Activated naive CD8-positive, alpha-beta T cell treated with anti-CD3 and anti-CD28 coated beads, Interleukin-2, amount 10 ng/mL, durations not matched to agents 7 days and 5 days (primary cell): ENCODE results near the gene RIPOR2. TPM values are rescaled to one million over a fixed set of nuclear protein-coding genes. Genes with fewer than 3 reads are reported as not detected.
"Not testable (repeated sequence)": the region's sequence is repeated elsewhere in the genome, so short reads cannot be mapped to it uniquely, and the experiment has no call there.

Experiments used
- ATAC-seq: fragments of 150-1000 bp; cut with Tn5 transposase; one replicate; pipeline ENCODE4 v1.10.0; 2021; ENCODE audit warnings: low read depth, moderate library complexity
- POLR2A ChIA-PET: fragments of 350-600 bp; sonication (Branson Sonifier 250); formaldehyde crosslinking; loops from one replicate; lab custom pipeline; 2021; ENCODE audit warnings: antibody characterized with exemption; lab: Charles Lee
- DNase-seq: peaks from one replicate; pipeline ENCODE4 v3.0.0; 2021
- H3K27ac Mint-ChIP-seq: one replicate; pipeline ENCODE4 v1.8.0; 2022; ENCODE audit warnings: mild to moderate bottlenecking, mixed read lengths
- H3K27me3 Mint-ChIP-seq: one replicate; pipeline ENCODE4 v1.8.0; 2022; ENCODE audit warnings: mild to moderate bottlenecking, moderate library complexity, mixed read lengths
- H3K36me3 Mint-ChIP-seq: one replicate; pipeline ENCODE4 v1.8.0; 2021; ENCODE audit warnings: mild to moderate bottlenecking, mixed read lengths
- H3K4me1 Mint-ChIP-seq: one replicate; pipeline ENCODE4 v1.8.0; 2021; ENCODE audit warnings: mixed read lengths
- H3K4me3 Mint-ChIP-seq: one replicate; pipeline ENCODE4 v1.8.0; 2022; ENCODE audit warnings: mild to moderate bottlenecking, moderate library complexity, mixed read lengths
- H3K9me3 Mint-ChIP-seq: one replicate; pipeline ENCODE4 v1.8.0; 2021; ENCODE audit warnings: mixed read lengths
- total RNA-seq, 2 experiments: library from RNA; stranded (reverse); gene quantifications; one replicate each; pipeline ENCODE4 v1.2.3, GENCODE V29; 2021

RIPOR2 gene
- total RNA-seq, 2 experiments from 2014 or later: 181 to 195 TPM

DNA sequence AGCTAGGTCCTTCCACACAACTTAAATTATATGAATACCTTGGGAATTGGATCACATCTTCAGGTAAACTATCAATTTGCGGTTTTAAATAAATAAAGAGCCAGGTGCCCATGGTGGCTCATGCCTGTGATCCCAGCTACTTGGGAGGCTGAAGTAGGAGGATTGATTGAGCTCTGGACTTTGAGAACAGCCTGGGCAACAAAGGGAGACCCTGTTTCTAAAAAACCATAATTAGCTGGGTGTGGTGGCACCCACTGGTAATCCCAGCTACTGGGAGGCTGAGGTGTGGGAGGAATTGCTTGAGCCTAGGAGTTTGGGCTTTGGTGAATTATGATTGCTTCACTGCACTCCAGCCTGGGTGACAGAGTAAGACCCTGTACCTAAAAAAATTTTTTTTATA is 157.6 kb downstream of the RIPOR2 start:
- no peak overlapping the region for H3K27ac Mint-ChIP-seq
- H3K9me3 Mint-ChIP-seq: no peaks in the 10 kb centered on the region
- POLR2A ChIA-PET: no interaction called here
- no peak for DNase-seq
- H3K4me3 Mint-ChIP-seq: peak overlapping the region; percentile 98
- H3K36me3 Mint-ChIP-seq: peaks cover 42% of the 10 kb centered on the region
- H3K4me1 Mint-ChIP-seq: peaks cover 40% of the 10 kb centered on the region
- ATAC-seq: no peak
- H3K27me3 Mint-ChIP-seq: no peaks in the 10 kb centered on the region

DNA sequence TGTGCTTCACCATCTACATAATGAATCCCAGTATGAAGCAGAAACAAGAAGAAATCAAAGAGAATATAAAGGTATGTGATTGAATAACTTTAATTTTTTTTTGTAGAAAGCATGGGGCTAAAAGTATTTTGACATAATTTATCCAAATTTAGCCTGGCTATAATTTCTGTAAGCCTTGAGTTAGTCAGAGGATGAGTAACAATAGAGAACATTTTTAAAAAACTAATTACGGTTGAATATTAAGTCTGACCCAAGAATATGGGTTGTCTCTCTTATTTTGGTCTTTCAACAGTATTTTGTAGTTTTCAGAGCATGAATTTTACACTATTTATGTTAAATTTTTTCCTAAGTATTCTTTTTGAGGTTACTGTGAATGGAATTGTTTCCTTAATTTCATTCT is 158.5 kb downstream of the RIPOR2 start:
- ATAC-seq: no peak
- Mint-ChIP-seq H3K4me1 (peaks cover 36% of the 10 kb centered on the region), H3K4me3 (peak overlapping the region; percentile 98), H3K27ac (no peak overlapping the region), H3K27me3 (no peaks in the 10 kb centered on the region), H3K36me3 (peaks cover 36% of the 10 kb centered on the region), H3K9me3 (no peaks in the 10 kb centered on the region)
- POLR2A ChIA-PET: no interaction called here
- DNase-seq: no peak

DNA sequence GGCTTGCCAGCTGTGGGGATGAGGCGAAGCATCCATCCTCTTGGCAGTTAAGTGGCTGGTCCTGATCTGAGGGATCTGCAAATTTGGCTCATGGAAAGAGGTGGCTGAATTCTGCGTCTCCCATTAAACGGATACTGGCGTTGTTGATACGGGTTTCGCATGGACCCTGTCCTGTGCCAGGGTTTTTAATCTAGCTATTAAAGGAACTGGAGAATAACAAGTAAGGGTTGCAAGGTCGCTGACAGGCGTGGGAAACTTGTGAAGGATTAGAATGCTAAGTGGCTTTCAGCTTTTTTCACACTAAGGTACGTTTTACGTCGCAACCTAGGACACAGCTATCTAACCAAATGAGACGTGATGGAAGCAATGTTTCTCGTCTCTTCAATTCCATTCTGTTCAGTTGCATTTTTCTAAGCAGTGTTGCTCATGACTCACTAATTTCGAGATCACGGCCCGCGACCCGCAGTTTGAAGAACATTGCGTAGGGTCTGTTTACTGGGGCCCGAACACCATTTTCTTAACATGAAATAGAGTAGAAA is 160.2 kb downstream of the RIPOR2 start:
- ATAC-seq: no peak
- Mint-ChIP-seq H3K4me1 (peaks cover 30% of the 10 kb centered on the region), H3K27me3 (no peaks in the 10 kb centered on the region), H3K4me3 (peak overlapping the region; percentile 98), H3K27ac (peak overlapping the region; percentile 99), H3K36me3 (peaks cover 26% of the 10 kb centered on the region), H3K9me3 (no peaks in the 10 kb centered on the region)
- DNase-seq: no peak
- POLR2A ChIA-PET: interaction anchor here (0.6 to 2.6 kb wide), 7 partner anchors 13 to 113 kb away, joined by 3 to 18 read pairs (median 3); partner anchors contain the start of genes C6orf62 and TDP2

DNA sequence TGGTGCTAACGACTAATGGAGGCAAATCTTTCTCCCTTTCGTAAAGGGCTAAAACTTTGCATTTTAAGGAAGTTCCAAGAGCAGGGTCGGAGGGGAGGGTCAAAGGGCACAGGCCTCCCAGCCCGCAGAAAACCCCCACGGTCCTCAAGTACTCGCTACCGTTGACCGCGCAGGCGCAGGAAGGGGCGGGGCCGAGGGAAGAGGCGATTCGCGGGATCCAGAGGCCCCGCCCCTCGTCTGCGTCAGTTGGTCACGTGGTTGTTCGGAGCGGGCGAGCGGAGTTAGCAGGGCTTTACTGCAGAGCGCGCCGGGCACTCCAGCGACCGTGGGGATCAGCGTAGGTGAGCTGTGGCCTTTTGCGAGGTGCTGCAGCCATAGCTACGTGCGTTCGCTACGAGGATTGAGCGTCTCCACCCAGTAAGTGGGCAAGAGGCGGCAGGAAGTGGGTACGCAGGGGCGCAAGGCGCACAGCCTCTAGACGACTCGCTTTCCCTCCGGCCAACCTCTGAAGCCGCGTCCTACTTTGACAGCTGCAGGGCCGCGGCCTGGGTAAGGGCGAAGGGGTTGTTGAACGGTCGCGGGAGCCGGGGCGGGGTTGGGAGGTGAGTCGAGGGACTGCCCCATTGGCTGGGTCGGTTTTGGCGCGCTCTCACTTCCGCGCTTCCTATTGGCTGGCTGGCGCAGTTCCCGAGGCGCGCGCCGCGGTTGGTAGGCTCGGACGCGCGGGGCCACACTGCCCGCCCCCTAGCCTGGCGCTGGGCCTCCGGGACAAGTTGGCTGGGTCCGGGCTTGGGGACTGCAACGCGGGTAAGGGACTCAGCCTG is 160.9 kb downstream of the RIPOR2 start, which contains the start of gene GMNN:
Gene GMNN, plus strand, starts transcription at position 242 of the 824 bp plus-strand sequence. CDS start 2,310 bp downstream, outside the sequence.
- peak; percentile 95 for ATAC-seq
- Mint-ChIP-seq H3K27ac (peak within 1 kb of the TSS; percentile 99), H3K27me3 (no peaks in the 10 kb centered on the region), H3K4me1 (peaks cover 26% of the 10 kb centered on the region), H3K4me3 (peak within 1 kb of the TSS; percentile 98), H3K9me3 (no peaks in the 10 kb centered on the region), H3K36me3 (peaks cover 20% of the 10 kb centered on the region)
- peak; percentile 99 for DNase-seq
- POLR2A ChIA-PET: interaction anchor here (0.9 to 2.6 kb wide), 5 partner anchors 14 to 114 kb away, joined by 3 to 18 read pairs (median 5); partner anchors contain the start of genes C6orf62 and TDP2

DNA sequence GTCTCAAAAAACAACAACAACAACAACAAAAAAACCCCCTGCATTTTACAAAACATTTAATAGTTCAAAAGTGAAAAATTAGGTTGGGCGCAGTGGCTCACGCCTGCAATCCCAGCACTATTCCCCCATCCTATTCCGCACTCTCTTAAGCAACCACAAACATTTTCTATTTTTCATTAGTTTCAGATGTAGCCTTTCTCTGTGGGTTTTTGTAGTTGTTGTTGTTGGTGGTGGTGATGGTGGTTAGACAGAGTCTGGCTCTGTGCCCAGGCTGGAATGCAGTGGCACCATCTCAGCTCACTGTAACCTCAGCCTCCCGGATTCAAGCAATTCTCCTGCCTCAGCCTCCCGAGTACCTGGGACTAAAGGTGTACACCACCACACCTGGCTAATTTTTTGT is 167.4 kb downstream of the RIPOR2 start:
- no peaks in the 10 kb centered on the region for H3K9me3 Mint-ChIP-seq
- H3K4me3 Mint-ChIP-seq: no peak overlapping the region
- POLR2A ChIA-PET: no interaction called here

DNA sequence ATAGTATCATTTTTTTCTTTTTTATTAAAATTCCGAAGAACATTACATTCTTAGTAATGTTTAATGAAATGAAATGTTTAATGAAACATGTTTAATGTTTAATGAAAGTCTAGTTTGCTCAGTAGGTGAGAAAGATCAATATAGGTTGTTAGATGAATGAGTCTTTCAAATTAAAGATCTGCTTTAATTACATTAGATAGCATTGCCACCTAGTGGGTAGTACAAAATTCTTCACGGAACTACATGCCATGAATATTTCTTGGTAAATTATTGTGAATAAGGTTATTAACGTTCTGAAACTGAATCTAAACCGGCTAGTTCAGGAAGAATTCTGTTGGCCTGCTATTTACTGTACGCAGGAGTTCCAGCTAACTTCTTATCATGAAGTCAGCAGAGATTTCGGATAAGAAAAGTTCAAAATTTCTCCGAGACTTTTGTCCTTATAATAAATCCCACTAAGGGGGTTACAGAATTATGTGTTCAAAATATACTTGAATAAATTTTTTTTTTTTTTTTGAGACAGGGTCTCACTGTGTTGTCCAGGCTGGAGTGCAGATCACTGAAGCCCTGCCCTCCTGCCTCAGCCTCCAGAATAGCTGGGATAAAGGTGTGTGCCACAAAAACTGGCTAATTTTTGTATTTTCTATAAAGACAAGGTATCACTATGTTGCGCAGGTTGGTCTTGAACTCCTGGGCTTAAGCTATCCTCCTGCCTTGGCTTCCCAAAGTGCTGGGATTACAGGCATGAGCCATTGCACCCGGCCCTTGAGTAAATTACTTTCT is 168.9 kb downstream of the RIPOR2 start:
- ATAC-seq: no peak

More for the DNA sequence above, 167.4 kb downstream of the RIPOR2 start:
- ATAC-seq (no peak), DNase-seq (no peak)
- H3K4me1 Mint-ChIP-seq: peaks cover 3% of the 10 kb centered on the region
- H3K27ac Mint-ChIP-seq: no peak overlapping the region
- no peaks in the 10 kb centered on the region for H3K27me3 Mint-ChIP-seq
- H3K36me3 Mint-ChIP-seq: no peaks in the 10 kb centered on the region

DNA sequence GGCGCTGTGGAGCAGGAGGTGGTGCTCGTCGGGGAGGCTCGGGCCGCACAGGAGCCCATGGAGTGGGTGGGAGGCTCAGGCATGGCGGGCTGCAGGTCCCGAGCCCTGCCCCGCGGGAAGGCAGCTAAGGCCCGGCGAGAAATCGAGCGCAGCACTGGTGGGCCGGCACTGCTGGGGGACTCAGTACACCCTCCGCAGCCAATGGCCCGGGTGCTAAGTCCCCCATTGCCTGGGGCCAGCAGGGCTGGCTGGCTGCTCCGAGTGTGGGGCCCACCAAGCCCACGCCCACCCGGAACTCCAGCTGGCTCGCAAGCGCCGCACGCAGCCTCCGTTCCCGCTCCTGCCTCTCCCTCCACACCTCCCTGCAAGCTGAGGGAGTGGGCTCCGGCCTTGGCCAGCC is 169.8 kb downstream of the RIPOR2 start:
- ATAC-seq, H3K36me3 Mint-ChIP-seq, H3K9me3 Mint-ChIP-seq, H3K27me3 Mint-ChIP-seq, H3K27ac Mint-ChIP-seq, H3K4me3 Mint-ChIP-seq, POLR2A ChIA-PET, H3K4me1 Mint-ChIP-seq, DNase-seq: not testable (repeated sequence)

More for the DNA sequence above, 168.9 kb downstream of the RIPOR2 start:
- peaks cover 4% of the 10 kb centered on the region for H3K4me1 Mint-ChIP-seq
- DNase-seq: no peak
- no peak overlapping the region for H3K4me3 Mint-ChIP-seq
- H3K9me3 Mint-ChIP-seq: peaks cover under 1% of the 10 kb centered on the region
- no peaks in the 10 kb centered on the region for H3K36me3 Mint-ChIP-seq
- H3K27ac Mint-ChIP-seq: no peak overlapping the region
- no peaks in the 10 kb centered on the region for H3K27me3 Mint-ChIP-seq
- POLR2A ChIA-PET: interaction anchor here (0.5 to 0.7 kb wide), 3 partner anchors 45 to 59 kb away, joined by 3 to 6 read pairs (median 3); no protein-coding TSS in a partner anchor

DNA sequence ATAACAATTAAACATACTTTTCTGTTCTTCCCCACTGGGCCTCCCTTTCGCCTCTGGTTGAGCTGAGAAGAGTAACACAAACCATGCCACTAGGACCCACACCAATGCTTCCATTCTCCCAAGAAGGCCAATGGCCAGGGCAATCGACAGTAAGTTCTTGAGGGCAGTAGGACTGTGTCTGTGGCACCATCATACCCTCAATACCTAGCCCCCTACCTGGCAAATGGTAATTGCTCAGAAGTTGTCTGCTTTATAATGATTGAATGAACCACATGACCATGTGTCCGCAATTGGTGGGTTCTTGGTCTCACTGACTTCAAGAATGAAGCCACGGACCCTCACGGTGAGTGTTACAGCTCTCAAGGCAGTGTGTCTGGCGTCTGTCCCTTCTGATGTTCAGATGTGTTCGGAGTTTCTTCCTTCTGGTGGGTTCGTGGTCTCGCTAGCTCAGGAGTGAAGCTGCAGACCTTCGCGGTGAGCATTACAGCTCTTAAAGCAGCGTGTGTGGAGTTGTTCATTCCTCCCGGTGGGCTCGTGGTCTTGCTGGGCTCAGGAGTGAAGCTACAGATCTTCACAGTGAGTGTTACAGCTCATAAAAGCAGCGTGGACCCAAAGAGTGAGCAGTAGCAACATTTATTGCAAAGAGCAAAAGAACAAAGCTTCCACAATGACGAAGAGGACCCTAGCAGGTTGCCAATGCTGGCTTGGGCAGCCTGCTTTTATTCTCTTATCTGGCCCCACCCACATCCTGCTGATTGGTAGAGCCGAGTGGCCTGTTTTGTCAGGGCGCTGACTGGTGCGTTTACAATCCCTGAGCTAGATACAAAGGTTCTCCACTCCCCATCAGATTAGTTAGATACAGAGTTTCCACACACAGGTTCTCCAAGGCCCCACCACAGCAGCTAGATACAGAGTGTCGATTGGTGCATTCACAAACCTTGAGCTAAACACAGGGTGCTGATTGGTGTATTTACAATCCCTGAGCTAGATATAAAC is 170.6 kb downstream of the RIPOR2 start:
- DNase-seq, POLR2A ChIA-PET, ATAC-seq, H3K36me3 Mint-ChIP-seq, H3K4me1 Mint-ChIP-seq, H3K4me3 Mint-ChIP-seq, H3K27ac Mint-ChIP-seq, H3K27me3 Mint-ChIP-seq, H3K9me3 Mint-ChIP-seq: not testable (repeated sequence)

DNA sequence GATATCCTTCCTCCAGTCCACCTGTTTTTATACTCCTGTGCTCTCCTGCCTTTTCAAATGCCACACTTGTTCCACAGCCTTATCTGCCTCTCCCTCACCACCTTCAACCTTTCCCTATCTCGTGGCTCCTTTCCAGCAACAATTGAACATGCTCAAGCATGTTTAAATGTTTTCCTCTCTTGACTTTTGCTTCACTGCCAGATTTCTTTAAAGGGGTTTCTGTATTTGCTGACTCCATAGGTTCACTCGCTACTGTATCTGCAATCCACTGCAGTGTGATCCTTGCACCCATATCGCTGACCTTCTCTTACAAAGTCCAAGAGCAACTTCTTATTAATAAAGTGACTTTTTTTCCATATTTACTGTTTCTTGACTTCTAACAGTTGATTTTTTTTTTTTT is 172.2 kb downstream of the RIPOR2 start:
- Mint-ChIP-seq H3K4me1 (peaks cover 8% of the 10 kb centered on the region), H3K9me3 (peaks cover 1% of the 10 kb centered on the region), H3K27ac (no peak overlapping the region), H3K36me3 (no peaks in the 10 kb centered on the region), H3K4me3 (no peak overlapping the region), H3K27me3 (no peaks in the 10 kb centered on the region)
- no peak for ATAC-seq
- POLR2A ChIA-PET: no interaction called here
- no peak for DNase-seq

DNA sequence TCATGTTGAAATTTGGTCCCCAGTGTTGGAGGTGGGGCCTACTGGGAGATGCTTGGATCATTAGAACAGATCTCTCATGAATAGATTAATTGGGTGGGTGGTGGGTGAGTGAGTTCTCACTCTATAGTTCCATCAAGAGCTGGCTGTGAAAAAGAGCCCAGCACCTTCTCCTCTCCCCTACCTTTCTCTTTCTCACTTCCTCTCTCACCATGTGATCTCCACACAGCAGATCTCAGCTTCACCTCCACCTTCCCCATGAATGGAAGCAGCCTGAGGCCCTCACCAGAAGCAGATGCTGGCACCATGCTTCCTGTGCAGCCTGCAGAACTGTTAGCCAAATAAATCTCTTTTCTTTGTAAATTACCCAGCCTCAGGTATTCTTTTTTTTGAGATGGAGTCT is 173.9 kb downstream of the RIPOR2 start:
- ATAC-seq: no peak
- no peak for DNase-seq
- Mint-ChIP-seq H3K9me3 (peaks cover 1% of the 10 kb centered on the region), H3K27me3 (no peaks in the 10 kb centered on the region), H3K36me3 (no peaks in the 10 kb centered on the region), H3K27ac (no peak overlapping the region), H3K4me3 (no peak overlapping the region), H3K4me1 (peaks cover 8% of the 10 kb centered on the region)
- POLR2A ChIA-PET: no interaction called here

DNA sequence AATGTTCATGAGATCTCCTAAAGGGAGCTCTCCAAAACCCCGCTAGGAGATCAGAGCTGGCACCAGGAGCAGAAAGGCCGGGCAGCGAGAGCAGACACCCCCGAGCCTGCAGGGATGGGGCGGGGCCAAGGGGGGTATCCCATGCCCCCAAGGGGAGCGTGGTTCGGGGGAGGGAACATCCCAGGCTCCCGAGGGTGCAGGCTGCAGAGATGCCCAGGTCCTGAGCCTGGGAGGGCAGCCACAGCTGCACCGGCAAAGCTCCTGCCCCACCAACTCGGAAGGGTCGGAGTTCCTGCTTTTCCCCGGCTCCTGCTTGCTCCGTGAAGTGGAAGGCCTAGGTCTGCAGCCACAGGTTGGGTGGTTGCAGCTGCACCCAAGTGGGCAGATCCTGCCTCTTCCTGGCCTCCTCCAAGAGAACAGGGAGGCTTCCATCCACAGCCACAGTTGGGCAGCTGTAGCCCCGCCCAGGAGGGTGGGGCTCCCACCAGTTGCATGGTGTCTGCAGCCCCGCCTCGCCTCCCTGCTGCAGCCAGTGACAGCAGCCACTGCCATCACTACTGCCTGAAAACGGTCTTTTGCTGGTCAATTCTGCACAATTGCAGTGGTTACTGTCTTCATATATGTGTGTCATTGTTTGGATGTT is 174.4 kb downstream of the RIPOR2 start:
- POLR2A ChIA-PET: no interaction called here
- Mint-ChIP-seq H3K4me1 (peaks cover 7% of the 10 kb centered on the region), H3K27ac (no peak overlapping the region), H3K4me3 (no peak overlapping the region), H3K36me3 (no peaks in the 10 kb centered on the region), H3K27me3 (no peaks in the 10 kb centered on the region), H3K9me3 (peaks cover 1% of the 10 kb centered on the region)
- no peak for DNase-seq
- no peak for ATAC-seq

DNA sequence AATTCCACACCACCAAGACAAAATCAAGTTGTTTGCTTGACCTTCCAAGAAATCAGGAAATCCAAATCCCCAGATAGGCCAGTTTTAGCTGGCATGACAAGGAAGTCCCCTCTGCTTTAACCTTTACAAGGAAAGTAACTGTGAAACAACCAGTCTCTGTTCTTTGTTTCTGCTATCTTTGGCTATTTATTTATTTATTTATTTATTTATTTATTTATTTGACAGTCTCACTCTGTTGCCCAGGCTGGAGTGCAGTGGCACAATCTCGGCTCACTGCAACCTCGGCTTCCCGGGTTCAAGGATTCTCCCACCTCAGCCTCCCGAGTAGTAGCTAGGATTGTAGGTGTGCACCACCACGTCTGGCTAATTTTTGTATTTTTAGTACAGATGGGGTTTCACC is 175.6 kb downstream of the RIPOR2 start:
- H3K27me3 Mint-ChIP-seq: no peaks in the 10 kb centered on the region
- no peak for DNase-seq
- no peak overlapping the region for H3K4me3 Mint-ChIP-seq
- H3K4me1 Mint-ChIP-seq: peaks cover 6% of the 10 kb centered on the region
- H3K27ac Mint-ChIP-seq: no peak overlapping the region
- no peak for ATAC-seq
- H3K36me3 Mint-ChIP-seq: no peaks in the 10 kb centered on the region
- peaks cover 1% of the 10 kb centered on the region for H3K9me3 Mint-ChIP-seq
- POLR2A ChIA-PET: no interaction called here
